IPS DF 19.7 (cell line): ENCODE data around the gene LNX1.
A peak's percentile ranks its signal among the peaks of the same experiment; 100 is the strongest.
"Not testable (repeated sequence)": the region's sequence is repeated elsewhere in the genome, so short reads cannot be mapped to it uniquely, and the experiment has no call there.

Experiments used
- DNase-seq: peaks from one replicate; pipeline ENCODE4 v3.0.0-alpha.2; 2013; ENCODE audit warnings: low read depth, low spot score

Gene LNX1

GRCh38 chr4:53497487-53498244 lies 93.6 kb downstream of the LNX1 start:
- DNase-seq: no peak

- DNase-seq: no peak
Measured at GRCh38 chr4:53494851-53495250, 96.4 kb downstream of the LNX1 start.

GRCh38 chr4:53490965-53491622 lies 100.2 kb downstream of the LNX1 start:
- DNase-seq: no peak

GRCh38 chr4:53490161-53490956 lies 100.9 kb downstream of the LNX1 start:
- DNase-seq: no peak

- DNase-seq: no peak
Measured at GRCh38 chr4:53489279-53489889, 101.9 kb downstream of the LNX1 start.

- DNase-seq: no peak
Measured at GRCh38 chr4:53487766-53488165, 103.5 kb downstream of the LNX1 start.

- no peak for DNase-seq
Measured at GRCh38 chr4:53485658-53486040, 105.6 kb downstream of the LNX1 start.

GRCh38 chr4:53484911-53485657 lies 106.2 kb downstream of the LNX1 start:
- DNase-seq: no peak

GRCh38 chr4:53483250-53483649 lies 108.0 kb downstream of the LNX1 start:
- DNase-seq: no peak

GRCh38 chr4:53481586-53481985 lies 109.7 kb downstream of the LNX1 start:
- no peak for DNase-seq

- no peak for DNase-seq
Measured at GRCh38 chr4:53480909-53481308, 110.4 kb downstream of the LNX1 start.

- DNase-seq: no peak
Measured at GRCh38 chr4:53479736-53480525, 111.4 kb downstream of the LNX1 start.

- DNase-seq: no peak
Measured at GRCh38 chr4:53478671-53479456, 112.4 kb downstream of the LNX1 start.

- DNase-seq: no peak
Measured at GRCh38 chr4:53477636-53478035, 113.7 kb downstream of the LNX1 start.

GRCh38 chr4:53477038-53477565 lies 114.2 kb downstream of the LNX1 start:
- peak; percentile 54 for DNase-seq

GRCh38 chr4:53476232-53477037 lies 114.9 kb downstream of the LNX1 start:
- DNase-seq: no peak

GRCh38 chr4:53466576-53466975 lies 124.7 kb downstream of the LNX1 start:
- DNase-seq: not testable (repeated sequence)

- no peak for DNase-seq
Measured at GRCh38 chr4:53465891-53466290, 125.4 kb downstream of the LNX1 start.

GRCh38 chr4:53465281-53465680 lies 126.0 kb downstream of the LNX1 start:
- DNase-seq: no peak
